SK-N-MC (cell line): ENCODE data around the gene IFT81.

ENCODE experiments used
- EZH2 ChIP-seq: fragments of 200-600 bp; sonication (generic); IDR thresholded peaks from one replicate; pipeline ENCODE4 v1.6.1; 2017; ENCODE audit warnings: antibody characterized with exemption
- FOXP2 ChIP-seq: optimal IDR thresholded peaks from 2 replicates; pipeline ENCODE3; 2011; ENCODE audit warnings: mild to moderate bottlenecking, moderate library complexity; ENCODE audit not compliant: insufficient read depth; ENCODE audit errors: extremely low read length, control extremely low read depth
- POLR2AphosphoS5 ChIP-seq: IDR thresholded peaks from 2 replicates; pipeline ENCODE4 v1.6.1; 2012; ENCODE audit warnings: mild to moderate bottlenecking, low read depth, low read length, borderline replicate concordance

DNA sequence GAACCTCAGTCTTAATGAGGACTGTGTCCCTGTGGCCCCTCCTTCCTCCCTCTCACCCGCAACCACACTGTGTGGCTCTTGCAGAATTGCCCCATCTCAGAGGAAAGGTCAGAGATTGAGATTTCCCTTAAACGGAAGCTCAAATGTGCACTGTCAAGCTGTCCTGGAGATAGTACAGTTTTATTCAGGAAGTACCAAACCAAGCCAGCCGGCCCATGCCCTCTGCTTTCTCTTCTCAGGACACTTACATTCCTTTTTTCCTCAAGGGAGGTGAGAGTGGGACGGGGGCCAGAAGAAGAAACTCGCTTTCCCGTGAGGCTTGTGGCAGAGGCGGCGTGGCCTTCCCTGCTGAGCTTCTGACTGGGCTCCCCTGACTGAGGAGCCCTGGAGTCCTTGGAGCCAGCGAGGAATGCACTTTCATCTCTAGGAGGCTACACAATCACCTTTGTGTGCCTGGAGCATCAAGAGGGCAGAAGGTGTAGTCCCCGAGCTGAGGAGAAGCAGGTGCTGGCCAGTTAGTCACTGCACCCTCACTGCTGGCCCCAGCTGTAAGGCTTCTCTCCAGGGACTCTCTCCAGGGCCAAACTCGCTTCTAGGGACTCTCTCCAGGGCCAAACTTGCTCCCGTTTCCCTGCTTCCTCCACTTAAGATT lies 132.7 kb downstream of the IFT81 start:
- TF ChIP-seq POLR2AphosphoS5, result no peak
- TF ChIP-seq EZH2, result no peak
- no peak for TF ChIP-seq FOXP2
